ES-I3 (cell line): ENCODE measurements around the gene CCDC146.
"Not testable (repeated sequence)": the region's sequence is repeated elsewhere in the genome, so short reads cannot be mapped to it uniquely, and the experiment has no call there.

ENCODE experiments used
- H3K36me3 ChIP-seq: 2 replicates; pipeline ENCODE4 v1.6.1; 2013; ENCODE audit warnings: mild to moderate bottlenecking, low read length, control low read depth, moderate library complexity; ENCODE audit not compliant: insufficient read depth
- H3K4me1 ChIP-seq: 2 replicates; pipeline ENCODE4 v1.6.1; 2013; ENCODE audit warnings: mild to moderate bottlenecking, control low read depth, low read length; ENCODE audit not compliant: insufficient read depth
- H3K9ac ChIP-seq: 2 replicates; pipeline ENCODE4 v1.6.1; 2013; ENCODE audit warnings: low read depth, mild to moderate bottlenecking, low read length, moderate library complexity
- H3K9me3 ChIP-seq: 2 replicates; pipeline ENCODE4 v1.6.1; 2013; ENCODE audit warnings: mild to moderate bottlenecking, low read length, moderate library complexity; ENCODE audit not compliant: control insufficient read depth, insufficient read depth

Gene CCDC146

GRCh38 chr7:77112719-77113306, 9.6 kb upstream of the CCDC146 start:
- H3K9ac ChIP-seq, H3K9me3 ChIP-seq, H3K4me1 ChIP-seq, H3K36me3 ChIP-seq: not testable (repeated sequence)

GRCh38 chr7:77125486-77125885, 3.1 kb downstream of the CCDC146 start:
- not testable (repeated sequence) for H3K4me1 ChIP-seq, H3K9ac ChIP-seq, H3K9me3 ChIP-seq, H3K36me3 ChIP-seq

- H3K9ac ChIP-seq, H3K9me3 ChIP-seq, H3K4me1 ChIP-seq, H3K36me3 ChIP-seq: not testable (repeated sequence)
Measured at GRCh38 chr7:77127009-77127408, 4.6 kb downstream of the CCDC146 start.

GRCh38 chr7:77128582-77129410, 6.4 kb downstream of the CCDC146 start:
- not testable (repeated sequence) for H3K36me3 ChIP-seq, H3K9ac ChIP-seq, H3K9me3 ChIP-seq, H3K4me1 ChIP-seq

GRCh38 chr7:77131781-77132180, 9.4 kb downstream of the CCDC146 start:
- not testable (repeated sequence) for H3K36me3 ChIP-seq, H3K4me1 ChIP-seq, H3K9me3 ChIP-seq, H3K9ac ChIP-seq

- H3K9ac ChIP-seq, H3K36me3 ChIP-seq: not testable (repeated sequence)
Measured at GRCh38 chr7:77138668-77139067, 16.3 kb downstream of the CCDC146 start.

GRCh38 chr7:77140291-77140690, 17.9 kb downstream of the CCDC146 start:
- not testable (repeated sequence) for H3K9me3 ChIP-seq, H3K9ac ChIP-seq, H3K36me3 ChIP-seq, H3K4me1 ChIP-seq

More at GRCh38 chr7:77138668-77139067, 16.3 kb downstream of the CCDC146 start:
- not testable (repeated sequence) for H3K4me1 ChIP-seq, H3K9me3 ChIP-seq

- H3K36me3 ChIP-seq, H3K4me1 ChIP-seq, H3K9me3 ChIP-seq, H3K9ac ChIP-seq: not testable (repeated sequence)
Measured at GRCh38 chr7:77152232-77152631, 29.8 kb downstream of the CCDC146 start.

GRCh38 chr7:77154917-77155464, 32.6 kb downstream of the CCDC146 start:
- not testable (repeated sequence) for H3K36me3 ChIP-seq

GRCh38 chr7:77155601-77156377, 33.4 kb downstream of the CCDC146 start:
- not testable (repeated sequence) for H3K9me3 ChIP-seq, H3K9ac ChIP-seq, H3K4me1 ChIP-seq, H3K36me3 ChIP-seq

More at GRCh38 chr7:77154917-77155464, 32.6 kb downstream of the CCDC146 start:
- H3K9ac ChIP-seq, H3K9me3 ChIP-seq, H3K4me1 ChIP-seq: not testable (repeated sequence)

GRCh38 chr7:77157034-77157433, 34.6 kb downstream of the CCDC146 start:
- not testable (repeated sequence) for H3K36me3 ChIP-seq, H3K9me3 ChIP-seq, H3K4me1 ChIP-seq, H3K9ac ChIP-seq

- Histone ChIP-seq H3K9ac (no peak overlapping the region), H3K4me1 (no peaks in the 10 kb centered on the region), H3K9me3 (no peaks in the 10 kb centered on the region), H3K36me3 (no peaks in the 10 kb centered on the region)
Measured at GRCh38 chr7:77157446-77157845, 35.0 kb downstream of the CCDC146 start.

GRCh38 chr7:77171073-77171472, 48.7 kb downstream of the CCDC146 start:
- not testable (repeated sequence) for H3K36me3 ChIP-seq, H3K4me1 ChIP-seq, H3K9ac ChIP-seq, H3K9me3 ChIP-seq

- not testable (repeated sequence) for H3K9me3 ChIP-seq, H3K36me3 ChIP-seq, H3K4me1 ChIP-seq, H3K9ac ChIP-seq
Measured at GRCh38 chr7:77172437-77173172, 50.2 kb downstream of the CCDC146 start.
